Spleen (tissue), 11 donors: Measurements from ENCODE around the gene ZBTB7C. TPM values are rescaled to one million over a fixed set of nuclear protein-coding genes. Genes with fewer than 3 reads are reported as not detected.

ENCODE experiments used
- DNase-seq: peaks from one replicate; pipeline ENCODE4 v3.0.0-alpha.2; 2020
- H3K27ac ChIP-seq, 8 donors: fragments of 200-600 bp; sonication (generic) in 7 of 8; 1 replicate in 4 of 8; 2 replicates in 4 of 8; pipeline versions ENCODE4 v1.5.0 to v1.8.0; 2016 to 2021; ENCODE audit warnings: inconsistent platforms in 4 of 8, mild to moderate bottlenecking in 4 of 8, moderate library complexity in 1 of 8
- H3K27me3 ChIP-seq, 7 donors: fragments of 200-600 bp; sonication (generic) in 6 of 7; replicated peaks in 1 of 7; 1 replicate in 4 of 7; 2 replicates in 3 of 7; pipeline versions ENCODE4 v1.5.0 to v1.8.0; 2016 to 2021; ENCODE audit warnings: inconsistent platforms in 3 of 7, mild to moderate bottlenecking in 1 of 7
- H3K36me3 ChIP-seq, 6 donors: fragments of 200-600 bp; sonication (generic) in 5 of 6; 1 replicate in 4 of 6; 2 replicates in 2 of 6; pipeline versions ENCODE4 v1.5.0 to v1.8.0; 2016 to 2021; ENCODE audit warnings: inconsistent platforms in 2 of 6
- H3K4me1 ChIP-seq, 6 donors: fragments of 200-600 bp; sonication (generic) in 5 of 6; 1 replicate in 3 of 6; 2 replicates in 3 of 6; pipeline versions ENCODE4 v1.5.0 to v1.8.0; 2016 to 2021; ENCODE audit warnings: inconsistent platforms in 3 of 6
- H3K4me3 ChIP-seq, 8 donors: fragments of 200-600 bp; sonication (generic) in 7 of 8; 1 replicate in 4 of 8; 2 replicates in 4 of 8; pipeline versions ENCODE4 v1.5.0 to v1.8.0; 2016 to 2021; ENCODE audit warnings: inconsistent platforms in 4 of 8, mild to moderate bottlenecking in 4 of 8, moderate library complexity in 2 of 8
- H3K9me3 ChIP-seq, 8 donors: fragments of 200-600 bp; sonication (generic) in 7 of 8; 1 replicate in 4 of 8; 2 replicates in 4 of 8; pipeline versions ENCODE4 v1.5.0 to v1.8.0; 2016 to 2021; ENCODE audit warnings: inconsistent platforms in 4 of 8
- CTCF ChIP-seq, 11 experiments: fragments of 200-600 bp in 7 of 11; fragments of 450-650 bp in 4 of 11; sonication (generic) in 4 of 11; IDR thresholded peaks in 8 of 11; conservative IDR thresholded peaks in 3 of 11; 1 replicate in 7 of 11; 2 replicates in 4 of 11; pipeline versions ENCODE4 v1.4.0 to v1.8.0; 2016 to 2021; ENCODE audit warnings: antibody characterized with exemption in 11 of 11, inconsistent platforms in 4 of 11, mild to moderate bottlenecking in 1 of 11
- POLR2A ChIP-seq, 3 donors: fragments of 450-650 bp; IDR thresholded peaks; one replicate each; pipeline ENCODE4 v1.5.1; 2017; ENCODE audit warnings: antibody characterized with exemption in 3 of 3, mild to moderate bottlenecking in 1 of 3
- POLR2AphosphoS5 ChIP-seq, 3 donors: sonication (generic); formaldehyde crosslinking; IDR thresholded peaks; one replicate each; pipeline ENCODE4 v1.5.1; 2017; ENCODE audit warnings: antibody characterized with exemption in 3 of 3
- WGBS, 5 donors: extraction: QIAGEN DNeasy Blood & Tissue Kit in 3 of 5; methylation state at CpG; one replicate each; pipeline versions ENCODE4 v1.1.5 to v1.1.7; 2013 to 2018; 5-methylcytosine and 5-hydroxymethylcytosine counted together
- intact Hi-C: fragments of 100-400 bp; cut with DNase I; formaldehyde crosslinking; loops from one replicate; pipeline ENCODE4 v1.15.0; 2023; ENCODE audit warnings: low total_unique reads
- polyA plus RNA-seq, 3 donors: library from polyadenylated mRNA; stranded (reverse); fragments of 200-250 nt; gene quantifications; one replicate each; pipeline ENCODE4 v1.2.1, GENCODE V29; 2013
- total RNA-seq, 7 donors: library from RNA; depleted of rRNA in 3 of 7; stranded (reverse); fragments of >200 nt in 3 of 7; fragmentation: NEBNext Ultra II Directional in 4 of 7; extraction: Animal tissue kit (Norgen Biotek cat#: 25700) in 4 of 7; gene quantifications; one replicate each; pipeline versions ENCODE4 v1.1.0 to v1.2.1, GENCODE V29; 2016 to 2021
- donor health status: healthy with polysubstance abuse.
- donor health status: DM: no; HTN: no; CAD: no; lungs with moderate emphysema.
- donor health status: DM: no; HTN: no; CAD: no.
- donor health status: Bipolar disorder and iron deficiency.
- donor health status: healthy.
- donor health status: DM: no; HTN: no; CAD: no.
- donor health status: DM: yes; HTN: yes; CAD: no.

Gene ZBTB7C
- total and polyA plus RNA-seq, 10 donors: 1.00 to 64.2 (median 18.8) TPM

- no peak overlapping the region for H3K27ac ChIP-seq
- no peak for TF ChIP-seq POLR2AphosphoS5 (IDR thresholded peaks at IDR 0.05)
- TF ChIP-seq CTCF (IDR thresholded peaks at IDR 0.05 in 8 of 11, conservative IDR thresholded peaks at IDR 0.05 in 3 of 11): no peak
- TF ChIP-seq POLR2A (IDR thresholded peaks at IDR 0.05): no peak
- peaks cover 3 to 45% (median 20%) of the 10 kb centered on the region in 6 donors for H3K4me1 ChIP-seq
- H3K36me3 ChIP-seq: no peaks in the 10 kb centered on the region
- intact Hi-C loops: loop anchor here (5.0 kb wide), 1 partner anchor 248 kb away; no protein-coding TSS in a partner anchor
- DNase-seq: no peak
- WGBS, 5 donors: 59 to 69% (median 68%) methylated on average over 8 of the region's 8 CpGs
- H3K4me3 ChIP-seq: no peak overlapping the region
- H3K27me3 ChIP-seq: peaks cover 0 to 39% (median 0%) of the 10 kb centered on the region in 7 donors
- peaks cover 0 to 3% (median 0%) of the 10 kb centered on the region in 8 donors for H3K9me3 ChIP-seq
Observed at GRCh38 chr18:48020337-48021250, 388.6 kb downstream of the ZBTB7C start.

GRCh38 chr18:48019557-48020325 lies 389.4 kb downstream of the ZBTB7C start:
- Histone ChIP-seq H3K4me3 (no peak overlapping the region), H3K36me3 (no peaks in the 10 kb centered on the region), H3K27me3 (peaks cover 0 to 39% (median 0%) of the 10 kb centered on the region in 7 donors), H3K9me3 (peaks cover 0 to 9% (median 1%) of the 10 kb centered on the region in 8 donors), H3K4me1 (peaks cover 3 to 36% (median 20%) of the 10 kb centered on the region in 6 donors), H3K27ac (no peak overlapping the region)
- WGBS, 5 donors: 75 to 88% (median 79%) methylated on average over 6 of the region's 6 CpGs
- TF ChIP-seq POLR2A (IDR thresholded peaks at IDR 0.05) (no peak), CTCF (IDR thresholded peaks at IDR 0.05 in 8 of 11, conservative IDR thresholded peaks at IDR 0.05 in 3 of 11) (no peak), POLR2AphosphoS5 (IDR thresholded peaks at IDR 0.05) (no peak)
- DNase-seq: no peak
- intact Hi-C loops: loop anchor here (5.0 kb wide), 1 partner anchor 247 kb away; no protein-coding TSS in a partner anchor

GRCh38 chr18:48018851-48019250 lies 390.3 kb downstream of the ZBTB7C start:
- Histone ChIP-seq H3K4me3 (no peak overlapping the region), H3K36me3 (no peaks in the 10 kb centered on the region), H3K27ac (no peak overlapping the region), H3K9me3 (peaks cover 0 to 13% (median 1%) of the 10 kb centered on the region in 8 donors), H3K27me3 (peaks cover 0 to 34% (median 0%) of the 10 kb centered on the region in 7 donors), H3K4me1 (peaks cover 3 to 27% (median 16%) of the 10 kb centered on the region in 6 donors)
- no peak for TF ChIP-seq POLR2A (IDR thresholded peaks at IDR 0.05)
- TF ChIP-seq CTCF (IDR thresholded peaks at IDR 0.05 in 8 of 11, conservative IDR thresholded peaks at IDR 0.05 in 3 of 11): no peak
- no peak for TF ChIP-seq POLR2AphosphoS5 (IDR thresholded peaks at IDR 0.05)
- WGBS, 5 donors: 65 to 76% (median 70%) methylated on average over 3 of the region's 3 CpGs
- intact Hi-C loops: no loop called here
- no peak for DNase-seq
